Midbrain (tissue), 1 donor: ENCODE data around the gene TPD52L3.

Source experiments
- DNase-seq: peaks from one replicate; lab custom pipeline; 2025; lab: John Stamatoyannopoulos, UW

Gene TPD52L3

DNA sequence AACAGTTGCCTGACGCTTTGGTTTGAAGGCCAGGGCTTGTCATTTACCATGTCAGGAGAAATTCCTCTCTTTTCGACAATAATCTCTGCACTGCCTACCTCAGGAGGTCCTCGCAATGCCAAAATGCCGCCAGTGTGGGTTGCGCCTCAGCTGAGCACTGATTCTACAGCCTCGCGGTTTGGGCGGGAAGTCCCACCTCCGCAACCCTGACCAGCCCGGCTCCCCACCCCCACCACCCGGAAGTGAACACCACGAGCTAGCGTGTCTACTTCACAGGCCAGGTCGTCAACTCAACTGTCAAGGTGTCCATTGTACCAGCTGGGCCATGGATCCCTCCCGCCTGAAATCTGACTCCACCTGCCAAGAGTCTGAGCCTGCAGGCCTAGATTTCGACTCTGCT, at the start of gene TPD52L3:
Gene TPD52L3 (plus strand): TSS at position 273 of the 400 bp plus-strand sequence. CDS start 221 bp downstream, outside the sequence.
- no peak for DNase-seq

DNA sequence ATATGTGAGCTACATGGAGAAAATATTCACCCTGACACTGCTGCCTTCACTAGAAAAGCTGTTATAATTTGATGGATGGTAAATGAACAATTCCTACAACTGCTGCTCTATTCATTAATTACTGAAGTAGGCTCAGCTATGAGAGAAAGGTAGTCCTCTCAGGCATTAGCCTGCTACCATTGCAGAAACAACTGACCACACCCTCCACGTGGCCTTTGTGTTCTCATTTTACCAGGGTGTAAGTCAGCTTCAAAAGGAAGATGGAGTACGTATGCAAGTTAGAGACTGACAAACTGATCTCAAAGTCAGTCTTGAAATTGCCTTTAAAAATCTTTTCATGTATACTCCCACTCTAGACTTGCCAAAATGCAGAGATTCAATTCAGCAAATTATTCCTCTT, 26.3 kb upstream of the TPD52L3 start:
- no peak for DNase-seq

DNA sequence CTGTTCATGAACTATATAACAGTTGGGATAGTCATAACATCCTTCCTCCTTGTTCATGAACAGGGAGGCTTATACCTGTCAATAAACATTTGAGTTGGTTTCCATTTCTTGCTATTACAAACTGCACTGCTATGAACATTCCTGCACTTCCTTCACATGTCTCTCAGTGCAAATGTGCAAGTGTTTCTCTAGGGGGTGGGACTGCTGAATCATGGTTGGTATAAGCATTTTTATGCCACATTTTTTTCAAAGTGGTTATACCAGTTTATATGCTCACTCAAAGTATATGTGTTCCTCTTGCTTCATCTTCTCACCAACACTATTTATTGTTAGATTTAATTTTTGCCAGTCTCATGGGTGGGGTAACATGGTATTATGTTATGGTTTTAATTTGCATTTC, 25.8 kb upstream of the TPD52L3 start:
- no peak for DNase-seq

DNA sequence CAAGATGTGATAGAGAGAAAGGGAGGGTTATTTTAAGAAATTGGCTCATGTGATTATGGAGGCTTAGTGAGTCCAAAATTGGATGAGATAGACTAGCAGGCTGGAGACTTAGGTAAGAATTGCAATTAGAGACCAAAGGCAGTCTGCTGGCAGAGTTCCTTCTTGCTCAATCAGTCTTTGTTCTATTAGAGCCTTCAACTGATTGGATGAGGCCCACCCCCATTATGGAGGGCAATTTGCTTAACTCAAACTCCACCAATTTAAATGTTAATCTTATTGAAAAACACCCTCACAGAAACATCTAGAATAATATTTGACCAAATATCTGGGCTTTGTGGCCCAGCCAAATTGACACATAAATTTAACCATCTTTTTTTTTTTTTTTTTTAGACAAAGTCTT, 23.9 kb upstream of the TPD52L3 start:
- no peak for DNase-seq

- peak; percentile 51 for DNase-seq
Observed at GRCh38 chr9:6305954-6306563, 22.1 kb upstream of the TPD52L3 start.

- no peak for DNase-seq
Observed at GRCh38 chr9:6307551-6308096, 20.6 kb upstream of the TPD52L3 start.

GRCh38 chr9:6330958-6331634, 2.9 kb downstream of the TPD52L3 start:
- no peak for DNase-seq

- no peak for DNase-seq
Observed at GRCh38 chr9:6334305-6334704, 6.1 kb downstream of the TPD52L3 start.

- no peak for DNase-seq
Observed at GRCh38 chr9:6348766-6349165, 20.6 kb downstream of the TPD52L3 start.

- DNase-seq, result no peak
Observed at GRCh38 chr9:6351737-6352136, 23.6 kb downstream of the TPD52L3 start.

DNA sequence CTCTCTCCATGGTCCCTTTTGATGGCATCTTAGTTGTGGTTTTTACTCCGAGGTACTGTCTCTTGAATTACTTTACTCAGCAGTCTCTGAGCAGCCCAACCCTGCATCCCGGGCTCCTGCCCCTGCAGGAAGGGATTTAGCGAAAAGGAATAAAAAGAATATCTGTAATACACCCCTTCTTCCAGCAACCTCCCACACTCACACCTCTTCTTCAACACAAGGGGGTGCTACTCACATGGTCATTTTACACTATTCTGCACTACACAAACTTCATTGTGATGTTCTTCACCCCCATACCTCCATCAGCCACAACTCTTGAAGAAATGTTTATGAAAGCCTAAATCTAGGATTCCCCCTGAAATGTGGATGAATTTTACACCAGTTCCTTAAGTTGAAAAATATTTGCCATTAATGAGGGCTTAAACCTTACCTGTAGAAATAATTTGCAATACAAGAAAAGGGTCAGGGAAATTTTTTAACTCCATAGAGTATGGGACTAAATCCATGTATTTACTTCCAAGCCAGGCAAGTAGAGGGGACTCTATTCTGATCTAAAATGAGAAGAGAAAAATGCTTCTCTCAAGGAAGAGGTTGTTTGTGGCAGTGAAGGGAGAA, 26.0 kb downstream of the TPD52L3 start:
- peak; percentile 68 for DNase-seq

DNA sequence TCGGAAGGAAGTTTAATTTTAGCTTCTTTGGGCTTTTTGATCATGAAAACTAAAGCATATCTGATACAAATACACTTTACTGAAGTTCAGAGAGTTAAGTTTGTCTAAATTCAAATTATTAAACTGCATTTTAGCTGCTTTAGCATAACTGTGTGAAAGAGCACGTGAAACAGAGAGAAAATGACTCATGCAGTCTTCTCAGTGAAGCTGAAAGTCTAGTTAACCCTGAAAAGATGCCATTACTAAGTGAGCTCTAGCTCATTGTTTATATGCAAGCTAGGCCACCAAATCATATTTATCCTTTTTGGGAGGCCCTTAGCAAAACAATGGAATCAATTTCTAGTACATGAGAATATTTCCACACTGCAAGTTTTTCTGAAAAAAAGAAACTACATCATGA, 27.6 kb downstream of the TPD52L3 start:
- no peak for DNase-seq

- DNase-seq, result no peak
Observed at GRCh38 chr9:6356441-6356840, 28.3 kb downstream of the TPD52L3 start.

DNA sequence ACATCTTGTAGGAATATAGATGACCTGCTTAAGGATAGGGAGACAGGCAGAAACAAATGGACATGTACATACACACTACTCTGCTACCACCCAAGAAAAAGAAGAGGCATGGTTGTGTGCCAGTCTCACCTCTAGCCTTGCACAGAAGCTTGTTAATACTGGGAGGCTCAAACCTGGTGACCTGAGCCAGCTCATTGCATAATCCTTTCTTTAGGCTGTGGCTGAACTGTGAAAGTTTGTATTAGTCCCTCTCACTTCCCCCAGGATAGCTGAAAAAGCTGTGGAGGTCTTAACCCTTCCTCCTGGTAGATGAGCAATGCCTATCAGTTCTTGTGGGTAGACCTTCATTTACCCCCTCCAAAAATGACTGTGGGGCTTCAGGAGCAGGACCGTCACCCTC, 28.7 kb downstream of the TPD52L3 start:
- no peak for DNase-seq

DNA sequence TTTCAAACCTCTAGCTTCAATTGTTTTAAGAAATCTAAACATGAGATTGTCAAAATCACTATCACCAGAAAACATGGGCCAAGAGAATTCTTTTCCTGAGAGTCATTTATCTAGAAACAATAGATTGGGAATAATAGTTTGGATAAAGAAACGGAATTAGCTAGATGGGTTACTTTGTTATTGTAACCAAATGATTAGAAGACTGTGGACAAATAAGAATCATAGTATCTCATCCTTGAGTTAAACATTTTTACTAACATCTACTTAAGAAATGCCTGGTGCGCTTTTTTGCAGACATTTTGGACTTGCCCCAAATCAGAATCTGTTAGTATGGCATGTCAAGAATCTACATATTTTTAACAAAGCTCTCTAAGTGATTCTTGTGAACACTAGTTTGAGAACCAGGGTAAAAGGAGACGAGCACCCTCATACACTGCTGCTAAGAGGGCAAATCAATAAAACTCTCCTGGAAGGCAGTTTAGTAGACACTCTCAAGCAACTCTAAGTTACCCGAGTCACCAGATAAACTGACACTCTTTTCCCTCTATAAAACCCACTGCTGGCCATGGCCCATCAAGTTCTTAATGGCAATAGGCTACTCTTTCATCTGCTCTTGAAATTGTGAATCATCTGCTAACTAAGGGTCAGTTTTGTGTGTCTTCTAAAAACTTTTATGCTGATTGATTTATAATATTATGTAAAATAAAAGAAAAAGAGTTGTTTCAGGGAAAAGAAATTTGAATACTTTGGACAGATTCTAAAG, 39.1 kb downstream of the TPD52L3 start:
- no peak for DNase-seq

DNA sequence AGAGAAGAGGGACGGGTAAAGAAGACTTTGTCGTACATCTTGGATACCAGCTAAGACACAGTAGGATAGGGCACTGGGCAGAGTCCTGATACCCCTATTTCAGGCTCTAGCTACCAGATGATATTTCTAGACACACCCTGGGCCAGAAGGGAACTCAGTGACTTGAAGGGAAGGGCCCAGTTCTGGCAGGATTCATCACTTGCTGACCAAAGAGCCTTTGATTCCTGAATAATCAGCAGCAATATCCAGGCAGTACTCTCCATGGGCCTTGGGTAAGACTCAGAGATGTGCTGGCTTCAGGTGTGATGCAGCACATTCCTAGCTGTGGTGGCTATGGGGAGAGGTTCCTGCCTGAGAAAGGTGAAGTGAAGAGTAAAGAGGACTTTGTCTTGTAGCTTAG, 40.7 kb downstream of the TPD52L3 start:
- DNase-seq, result no peak
